ENCODE results near the gene ZBTB7C. TPM values are rescaled to one million over a fixed set of nuclear protein-coding genes. Genes with fewer than 3 reads are reported as not detected.

Gene ZBTB7C
- total RNA-seq, 1 experiment from 2014 or later = not detected

DNA sequence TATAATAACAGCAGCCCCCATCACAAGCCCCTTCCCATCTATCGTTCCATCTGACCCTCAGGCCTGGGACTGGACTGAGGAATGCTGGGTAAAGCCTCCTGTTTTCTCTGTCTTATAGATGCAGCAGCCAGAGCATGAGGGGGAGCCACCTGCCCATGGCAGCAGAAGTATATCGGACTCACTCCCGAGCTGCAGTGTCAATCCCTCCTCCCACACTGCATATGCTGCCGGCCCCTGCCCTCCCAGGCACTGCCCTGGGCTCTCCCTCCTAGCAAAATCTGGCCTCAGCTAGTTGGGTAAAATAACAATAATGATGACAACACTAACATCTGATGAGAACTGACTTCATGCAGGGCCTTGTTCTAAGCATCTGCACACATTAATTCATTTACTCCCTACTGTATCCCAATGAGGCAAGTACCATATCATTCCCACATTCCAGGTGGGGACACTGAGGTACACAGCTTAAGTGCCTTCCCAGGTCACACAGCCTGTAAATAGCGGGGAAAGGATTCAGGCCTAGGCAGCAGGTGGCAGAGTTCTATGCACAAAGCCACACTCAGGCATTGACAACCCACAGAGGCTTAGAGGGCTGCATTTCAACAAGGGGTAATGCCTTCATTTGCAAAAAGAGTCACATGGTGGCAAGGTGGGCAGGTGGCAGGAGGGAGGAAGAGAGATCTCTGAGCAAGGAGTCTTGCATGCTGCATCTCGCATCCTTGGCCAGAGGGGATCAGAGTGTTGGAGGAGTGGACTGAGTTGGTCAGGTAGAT, 190.0 kb downstream of the ZBTB7C start:
- intact Hi-C loops (cut with micrococcal nuclease; ENCODE audit: unreplicated experiment) = no loop called here
- H3K4me1 Mint-ChIP-seq (ENCODE audit: low read depth, unreplicated experiment) = no peaks in the 10 kb centered on the region
- no peaks in the 10 kb centered on the region for H3K36me3 Mint-ChIP-seq (ENCODE audit: insufficient read depth, unreplicated experiment)
- H3K9me3 Mint-ChIP-seq (ENCODE audit: low read depth, unreplicated experiment) = no peaks in the 10 kb centered on the region
- CTCF ChIA-PET = no interaction called here
- peaks cover 45% of the 10 kb centered on the region for H3K27me3 Mint-ChIP-seq (ENCODE audit: unreplicated experiment)
- TF ChIP-seq, protein P1, sequence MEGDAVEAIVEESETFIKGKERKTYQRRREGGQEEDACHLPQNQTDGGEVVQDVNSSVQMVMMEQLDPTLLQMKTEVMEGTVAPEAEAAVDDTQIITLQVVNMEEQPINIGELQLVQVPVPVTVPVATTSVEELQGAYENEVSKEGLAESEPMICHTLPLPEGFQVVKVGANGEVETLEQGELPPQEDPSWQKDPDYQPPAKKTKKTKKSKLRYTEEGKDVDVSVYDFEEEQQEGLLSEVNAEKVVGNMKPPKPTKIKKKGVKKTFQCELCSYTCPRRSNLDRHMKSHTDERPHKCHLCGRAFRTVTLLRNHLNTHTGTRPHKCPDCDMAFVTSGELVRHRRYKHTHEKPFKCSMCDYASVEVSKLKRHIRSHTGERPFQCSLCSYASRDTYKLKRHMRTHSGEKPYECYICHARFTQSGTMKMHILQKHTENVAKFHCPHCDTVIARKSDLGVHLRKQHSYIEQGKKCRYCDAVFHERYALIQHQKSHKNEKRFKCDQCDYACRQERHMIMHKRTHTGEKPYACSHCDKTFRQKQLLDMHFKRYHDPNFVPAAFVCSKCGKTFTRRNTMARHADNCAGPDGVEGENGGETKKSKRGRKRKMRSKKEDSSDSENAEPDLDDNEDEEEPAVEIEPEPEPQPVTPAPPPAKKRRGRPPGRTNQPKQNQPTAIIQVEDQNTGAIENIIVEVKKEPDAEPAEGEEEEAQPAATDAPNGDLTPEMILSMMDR (IDR thresholded peaks at IDR 0.05; ENCODE audit: unreplicated experiment) = no peak
- H3K4me3 Mint-ChIP-seq (ENCODE audit: low read depth, unreplicated experiment) = no peak overlapping the region
- BruUV-seq (replicated peaks) = no TSS peak
- DNase-seq = no peak
- no peak overlapping the region for H3K27ac Mint-ChIP-seq (ENCODE audit: unreplicated experiment)

DNA sequence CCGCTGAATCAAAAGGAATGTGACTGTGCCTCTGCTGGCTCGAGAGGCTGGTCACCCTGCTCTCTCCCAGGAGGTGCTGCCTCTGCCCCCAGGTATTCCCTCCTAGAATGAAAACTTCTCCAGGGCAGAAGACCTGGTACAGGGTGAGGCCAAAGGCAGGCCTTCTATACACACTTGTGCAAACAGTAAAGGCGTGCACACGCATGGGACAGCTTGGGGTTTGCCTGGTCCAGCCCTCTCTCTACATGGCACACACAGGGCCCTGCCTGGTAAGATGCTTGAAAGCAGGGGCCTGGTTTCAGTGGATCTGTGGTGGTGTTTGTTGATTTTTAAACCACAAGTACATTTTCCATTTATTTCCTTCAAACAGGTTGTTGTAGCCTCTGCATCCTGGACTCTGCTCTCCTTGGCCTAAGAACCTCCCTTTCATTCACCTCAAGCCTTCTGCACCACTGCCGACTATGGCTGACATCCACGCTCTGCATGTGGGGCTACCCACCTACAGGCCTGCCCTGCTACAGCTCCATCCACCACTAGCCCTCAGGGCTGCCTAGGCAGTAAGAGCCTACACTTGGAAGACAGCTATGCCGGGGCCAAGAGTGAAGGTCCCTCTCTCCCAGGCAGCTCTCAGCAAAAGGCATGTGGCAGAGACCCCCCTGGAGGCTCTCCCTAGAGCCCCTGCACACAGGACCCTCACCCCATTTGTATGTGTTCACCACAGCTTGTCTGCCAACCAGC, 190.7 kb downstream of the ZBTB7C start:
- Mint-ChIP-seq H3K9me3 (ENCODE audit: low read depth, unreplicated experiment) (no peaks in the 10 kb centered on the region), H3K36me3 (ENCODE audit: insufficient read depth, unreplicated experiment) (no peaks in the 10 kb centered on the region), H3K27me3 (ENCODE audit: unreplicated experiment) (peaks cover 53% of the 10 kb centered on the region), H3K4me3 (ENCODE audit: low read depth, unreplicated experiment) (no peak overlapping the region), H3K4me1 (ENCODE audit: low read depth, unreplicated experiment) (no peaks in the 10 kb centered on the region), H3K27ac (ENCODE audit: unreplicated experiment) (no peak overlapping the region)
- no TSS peak for BruUV-seq (replicated peaks)
- TF ChIP-seq, protein P1 (IDR thresholded peaks at IDR 0.05; ENCODE audit: unreplicated experiment) = no peak
- DNase-seq = no peak
- intact Hi-C loops (cut with micrococcal nuclease; ENCODE audit: unreplicated experiment) = no loop called here
- CTCF ChIA-PET = no interaction called here

DNA sequence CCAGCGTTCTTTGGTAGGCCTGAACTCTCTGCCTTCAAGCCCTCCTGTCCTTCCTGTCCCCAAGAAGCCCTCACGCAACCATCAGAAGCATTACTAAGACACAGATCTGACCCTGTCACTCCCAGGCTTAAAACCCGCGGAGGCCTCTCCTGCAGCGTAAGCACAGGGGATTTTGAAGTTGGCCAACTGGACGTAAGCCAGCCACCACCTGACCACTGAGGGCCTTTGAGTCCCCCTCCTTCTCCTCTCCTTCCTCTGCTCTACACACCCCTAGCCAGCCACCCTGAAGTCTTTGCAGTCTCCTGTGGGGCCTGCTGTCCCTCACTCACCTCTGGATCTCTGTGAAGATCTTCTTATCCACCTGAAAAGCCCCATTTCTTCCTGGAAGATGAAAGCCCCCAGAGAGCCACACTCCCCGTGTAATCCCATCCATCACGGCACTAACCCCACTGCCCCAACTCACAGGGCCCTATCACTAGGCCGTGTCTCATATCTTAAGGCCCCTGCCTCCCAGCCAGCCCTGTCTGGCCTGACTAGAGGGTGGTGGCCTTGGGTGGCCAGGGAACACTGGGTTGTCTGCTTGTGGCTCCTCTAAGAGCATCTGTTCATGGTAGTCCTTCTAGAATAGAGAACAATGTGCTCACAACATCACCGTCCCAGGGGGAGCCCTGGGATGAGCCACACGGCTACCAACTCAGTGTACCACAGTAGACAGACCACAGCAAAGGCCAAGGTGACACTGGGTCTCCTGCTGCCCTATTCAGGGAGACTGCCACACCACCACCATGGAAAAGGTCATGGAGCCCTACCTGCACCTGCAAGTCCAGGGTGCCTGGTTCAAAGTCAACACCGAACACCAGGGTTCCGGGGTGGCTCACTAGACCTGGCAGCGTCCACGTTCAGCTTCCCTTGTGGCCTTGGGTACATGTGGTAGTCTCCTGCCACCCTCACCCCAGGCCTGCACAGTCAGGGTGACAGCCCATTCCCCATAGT, 191.6 kb downstream of the ZBTB7C start:
- no TSS peak for BruUV-seq (replicated peaks)
- TF ChIP-seq, protein P1 (IDR thresholded peaks at IDR 0.05; ENCODE audit: unreplicated experiment) = no peak
- Mint-ChIP-seq H3K9me3 (ENCODE audit: low read depth, unreplicated experiment) (no peaks in the 10 kb centered on the region), H3K27me3 (ENCODE audit: unreplicated experiment) (peaks cover 62% of the 10 kb centered on the region), H3K36me3 (ENCODE audit: insufficient read depth, unreplicated experiment) (no peaks in the 10 kb centered on the region), H3K4me1 (ENCODE audit: low read depth, unreplicated experiment) (no peaks in the 10 kb centered on the region), H3K27ac (ENCODE audit: unreplicated experiment) (no peak overlapping the region), H3K4me3 (ENCODE audit: low read depth, unreplicated experiment) (no peak overlapping the region)
- CTCF ChIA-PET = no interaction called here
- intact Hi-C loops (cut with micrococcal nuclease; ENCODE audit: unreplicated experiment) = no loop called here
- DNase-seq = no peak

DNA sequence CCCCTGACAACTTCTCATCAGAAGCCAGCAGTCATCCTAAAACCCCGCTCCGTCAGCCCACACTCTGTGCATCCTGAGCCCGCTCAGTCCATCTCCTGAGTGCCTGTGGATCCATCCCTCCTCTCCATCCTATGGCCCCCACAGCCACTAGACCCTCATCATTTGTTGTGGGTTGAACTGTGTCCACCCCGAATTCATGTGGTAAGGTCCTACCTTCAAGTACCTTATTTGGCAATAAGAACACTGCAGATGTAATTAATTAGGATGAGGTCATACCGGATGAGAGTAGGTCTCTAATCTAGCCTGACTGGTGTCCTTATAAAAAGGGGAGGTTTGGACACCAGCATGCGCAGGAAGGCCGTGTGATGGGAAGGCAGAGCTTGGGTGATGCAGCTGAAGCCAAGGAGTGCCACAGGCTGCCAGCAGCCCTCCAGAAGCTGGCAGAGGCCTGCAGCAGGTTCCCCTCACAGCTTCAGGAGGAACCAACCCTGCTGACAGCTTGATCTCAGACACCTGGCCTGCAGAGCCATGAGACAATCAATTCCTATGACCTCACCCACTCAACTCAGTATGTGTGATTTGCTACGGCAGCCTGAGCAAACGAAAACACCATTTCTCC, 192.4 kb downstream of the ZBTB7C start:
- BruUV-seq (replicated peaks) = no TSS peak
- intact Hi-C loops (cut with micrococcal nuclease; ENCODE audit: unreplicated experiment) = no loop called here
- Mint-ChIP-seq H3K27ac (ENCODE audit: unreplicated experiment) (no peak overlapping the region), H3K4me3 (ENCODE audit: low read depth, unreplicated experiment) (no peak overlapping the region), H3K36me3 (ENCODE audit: insufficient read depth, unreplicated experiment) (no peaks in the 10 kb centered on the region), H3K4me1 (ENCODE audit: low read depth, unreplicated experiment) (no peaks in the 10 kb centered on the region), H3K27me3 (ENCODE audit: unreplicated experiment) (peaks cover 70% of the 10 kb centered on the region), H3K9me3 (ENCODE audit: low read depth, unreplicated experiment) (no peaks in the 10 kb centered on the region)
- CTCF ChIA-PET = no interaction called here
- TF ChIP-seq, protein P1 (IDR thresholded peaks at IDR 0.05; ENCODE audit: unreplicated experiment) = no peak
- no peak for DNase-seq

Data from Calu3 (cell line).